Right renal cortex interstitium (tissue), 3 donors: ENCODE results near the gene PKP1. TPM values are rescaled to one million over a fixed set of nuclear protein-coding genes. Genes with fewer than 3 reads are reported as not detected.

Experiments
- DNase-seq, 3 donors: peaks; one replicate each; pipeline ENCODE4 v3.0.0-alpha.2; 2013; ENCODE audit warnings: low read depth in 3 of 3, low spot score in 2 of 3
- polyA plus RNA-seq, 3 donors: library from polyadenylated mRNA; unstranded; fragments of 120-200 nt; gene quantifications; one replicate each; pipeline ENCODE4 v1.2.1, GENCODE V29; 2013; ENCODE audit not compliant: insufficient read length in 3 of 3

The PKP1 gene
- polyA plus RNA-seq, 3 donors, result 0.10 to 0.12 (median 0.11) TPM

- no peak for DNase-seq
Measured at GRCh38 chr1:201259476-201260235, 23.6 kb upstream of the PKP1 start.

GRCh38 chr1:201260236-201260590, 23.1 kb upstream of the PKP1 start:
- DNase-seq, result no peak

- DNase-seq, result no peak
Measured at GRCh38 chr1:201260648-201261311, 22.5 kb upstream of the PKP1 start.

DNA sequence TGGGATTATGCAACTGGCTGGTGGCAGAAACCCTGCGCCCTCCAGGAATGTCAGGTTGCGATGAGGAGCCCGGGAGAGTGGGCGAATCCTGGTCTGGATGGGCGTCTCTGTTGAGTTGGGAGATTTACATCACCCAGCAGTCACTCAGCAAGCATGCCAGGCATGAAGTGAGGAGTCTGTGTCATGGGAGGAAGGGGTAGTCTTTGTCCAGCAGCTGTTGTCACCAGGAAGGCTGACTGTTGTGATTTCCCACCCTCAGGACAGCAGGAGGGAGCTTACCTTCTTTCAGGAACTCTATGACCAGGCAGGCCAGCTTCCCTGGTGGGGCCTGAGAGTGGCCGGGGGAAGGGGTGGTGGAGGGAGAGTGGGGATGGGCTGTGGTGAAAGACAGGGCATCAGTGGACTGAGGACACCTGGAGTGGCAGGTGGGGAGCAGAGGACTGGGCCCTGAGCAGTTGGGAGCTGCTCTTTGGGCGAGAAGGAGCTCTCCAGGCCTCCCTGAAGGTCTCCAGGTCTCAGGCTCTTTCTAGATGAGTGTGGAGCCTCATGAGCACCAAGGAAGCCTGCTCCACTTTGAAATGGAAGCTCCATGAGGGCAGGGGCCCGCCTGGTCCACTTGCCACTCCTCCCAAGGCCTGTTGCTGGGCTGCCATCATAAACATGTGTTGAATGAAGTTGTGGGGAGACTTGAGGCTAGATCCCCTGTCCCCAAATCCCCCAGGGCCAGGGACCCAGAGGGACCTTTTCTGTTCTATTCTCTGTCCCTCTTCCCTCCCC, 21.3 kb upstream of the PKP1 start:
- no peak for DNase-seq

DNA sequence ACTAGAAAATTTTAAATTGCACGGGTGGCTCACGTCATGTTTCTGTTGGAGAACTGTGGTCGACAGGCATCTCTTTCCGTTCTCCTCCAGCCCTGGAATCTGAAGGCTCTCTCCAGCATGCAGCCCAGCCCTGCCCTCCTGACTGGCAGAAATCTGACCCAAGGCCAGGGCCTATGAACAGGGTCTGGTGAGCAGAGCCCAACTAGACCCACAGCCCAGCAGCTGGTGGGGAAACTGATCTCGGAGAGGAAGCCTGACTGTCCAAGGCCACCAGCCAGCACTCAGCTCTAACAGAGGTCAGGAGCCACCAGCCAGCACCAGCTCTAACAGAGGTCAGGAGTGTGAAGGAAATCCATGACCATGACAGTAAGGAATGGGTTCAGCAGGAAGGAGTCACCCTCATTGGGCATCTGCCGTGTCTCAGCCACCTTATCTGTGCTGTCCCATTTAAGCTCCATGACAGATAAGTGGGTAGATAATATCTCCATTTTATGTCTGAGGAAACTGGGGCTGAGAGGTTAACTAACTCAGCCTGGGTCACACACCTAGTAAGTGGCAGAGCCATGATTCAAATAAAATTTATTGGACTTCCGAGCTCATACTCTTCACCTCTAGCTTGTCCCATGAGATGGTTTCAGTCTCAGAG, 20.2 kb upstream of the PKP1 start:
- no peak for DNase-seq

DNA sequence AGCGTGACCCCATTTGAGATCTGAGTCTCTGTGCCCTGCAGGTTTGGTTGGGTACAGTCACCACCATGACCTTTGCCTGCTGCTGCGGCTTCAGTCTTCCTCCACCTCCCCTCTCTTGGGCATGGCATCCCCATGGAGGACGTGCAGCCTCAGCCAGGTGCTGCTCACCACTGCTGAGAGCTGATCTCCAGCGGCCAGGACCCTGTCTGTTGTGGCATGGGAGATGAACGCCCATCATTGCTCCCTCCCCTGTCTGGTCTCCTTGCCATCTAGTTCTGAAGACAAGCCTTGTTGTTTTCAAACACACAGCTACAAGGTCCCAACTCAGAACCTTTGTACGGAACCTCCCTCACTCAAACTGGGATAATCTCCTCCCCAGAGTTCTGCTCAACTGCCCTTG, 19.2 kb upstream of the PKP1 start:
- no peak for DNase-seq

DNA sequence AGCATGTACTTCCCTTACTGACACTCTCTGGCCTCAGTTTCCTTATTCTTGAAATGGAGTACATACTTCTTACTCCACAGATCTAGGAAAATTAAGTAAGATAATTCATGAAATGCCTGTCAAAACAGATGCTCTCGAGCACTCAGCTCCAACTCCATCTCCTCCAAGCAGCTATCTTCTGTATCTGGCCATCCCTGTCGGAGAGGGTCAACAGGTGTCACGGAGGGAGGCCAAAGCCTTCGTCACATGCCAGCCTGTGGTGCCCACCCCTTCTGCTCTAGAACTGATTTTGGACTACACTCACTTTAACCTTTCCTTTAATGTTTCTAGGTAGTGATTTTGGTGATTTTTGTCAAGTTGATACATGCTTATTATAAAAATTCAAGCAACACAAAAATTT, 18.8 kb upstream of the PKP1 start:
- DNase-seq, result no peak

- no peak for DNase-seq
Measured at GRCh38 chr1:201265756-201266155, 17.6 kb upstream of the PKP1 start.

DNA sequence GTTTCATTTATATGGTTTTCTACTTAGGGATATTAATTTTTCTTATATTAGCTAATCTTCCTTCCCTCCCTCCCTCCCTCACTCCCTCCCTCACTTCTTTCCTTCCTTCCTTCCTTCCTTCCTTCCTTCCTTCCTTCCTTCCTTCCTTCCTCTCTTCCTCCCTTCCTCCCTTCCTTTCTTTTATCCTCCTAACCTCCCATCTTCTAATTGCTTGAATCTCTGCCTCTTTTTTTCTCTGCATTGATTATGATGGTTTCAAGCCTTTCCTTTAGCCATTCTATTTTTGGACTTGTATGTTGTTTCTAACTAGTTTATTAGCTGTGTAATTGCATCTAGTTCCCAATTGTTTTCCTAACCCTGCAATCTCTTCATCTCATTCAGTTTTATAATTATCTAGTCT, 17.0 kb upstream of the PKP1 start:
- DNase-seq, result no peak

DNA sequence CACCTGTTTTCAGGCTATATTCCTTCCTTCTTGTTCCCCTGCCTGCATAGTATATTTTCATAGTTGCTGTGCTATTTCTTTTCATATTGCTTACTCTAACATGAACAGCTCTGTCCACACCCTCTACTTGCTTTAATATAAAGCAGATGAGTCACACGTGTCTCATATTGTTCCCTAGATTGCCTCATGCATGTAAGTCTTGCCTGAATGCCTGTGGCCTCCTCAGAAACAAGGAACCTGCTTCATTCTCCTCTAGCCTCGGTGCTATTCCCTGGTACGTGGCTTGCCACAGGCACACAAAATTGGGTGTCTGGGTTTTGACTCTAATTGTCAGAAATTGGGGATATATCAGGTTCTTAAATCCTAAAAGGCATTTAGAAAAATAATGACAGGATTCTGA, 16.5 kb upstream of the PKP1 start:
- no peak for DNase-seq

- DNase-seq, result no peak
Measured at GRCh38 chr1:201267481-201268229, 15.7 kb upstream of the PKP1 start.

- no peak for DNase-seq
Measured at GRCh38 chr1:201268604-201269151, 14.6 kb upstream of the PKP1 start.

GRCh38 chr1:201269281-201269680, 14.0 kb upstream of the PKP1 start:
- DNase-seq, result no peak

DNA sequence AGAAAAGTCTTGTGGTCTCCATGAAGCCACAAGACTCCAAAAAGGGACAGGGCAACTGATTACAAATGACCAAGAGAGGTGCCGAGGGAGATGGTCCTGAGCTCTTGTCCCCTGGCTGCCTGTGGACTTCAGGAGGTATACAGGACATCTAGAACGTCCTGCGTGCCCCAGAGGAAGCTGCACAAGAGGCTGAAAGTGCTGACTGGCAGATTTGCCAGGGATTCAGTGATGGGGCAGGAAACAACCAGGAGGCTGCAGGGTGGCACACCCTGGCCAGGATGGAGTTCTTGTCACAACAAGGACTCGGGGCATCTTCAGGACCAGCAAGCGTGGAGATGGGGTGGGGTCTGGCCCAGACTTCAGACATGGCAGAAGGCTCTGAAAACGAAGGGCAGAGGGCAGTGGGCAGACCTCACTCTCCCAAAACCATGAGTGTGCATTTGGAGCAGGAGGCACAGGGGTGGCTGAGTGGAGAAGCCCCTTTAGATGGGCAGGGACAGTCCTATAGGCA, 13.4 kb upstream of the PKP1 start:
- DNase-seq, result no peak

GRCh38 chr1:201270616-201271390, 12.5 kb upstream of the PKP1 start:
- no peak for DNase-seq

- DNase-seq, result no peak
Measured at GRCh38 chr1:201272799-201273198, 10.5 kb upstream of the PKP1 start.

DNA sequence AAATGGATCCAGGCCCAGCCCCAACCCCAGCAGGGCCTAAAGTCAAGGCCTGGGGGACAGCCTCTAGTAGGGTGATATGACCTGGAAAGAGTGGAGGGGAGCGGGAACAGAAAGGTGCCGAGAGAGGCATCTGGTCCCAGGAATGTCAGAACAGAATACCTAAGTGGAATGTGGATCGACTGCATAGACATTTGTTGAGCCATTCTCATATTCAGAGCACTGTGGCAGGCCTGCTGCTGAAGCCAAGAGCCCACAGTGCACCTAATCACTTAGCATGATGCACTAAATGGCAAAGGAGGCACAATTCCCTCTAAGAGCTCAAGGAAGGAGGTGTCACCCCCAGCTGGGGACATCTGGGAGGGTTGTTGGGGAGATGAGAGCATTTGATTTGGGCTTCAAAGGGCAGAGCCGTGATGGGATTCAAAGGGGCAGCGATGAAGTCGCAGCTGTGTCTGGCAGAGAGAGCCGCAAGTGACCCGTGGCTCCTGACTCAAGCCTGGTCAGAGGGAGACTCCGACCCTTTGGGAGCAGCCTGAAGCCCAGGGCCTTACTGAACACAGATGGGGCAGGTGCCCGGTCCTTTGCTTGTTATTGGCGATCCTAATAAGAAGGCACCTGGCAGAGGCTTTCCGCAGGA, 8.6 kb upstream of the PKP1 start:
- DNase-seq, result no peak

DNA sequence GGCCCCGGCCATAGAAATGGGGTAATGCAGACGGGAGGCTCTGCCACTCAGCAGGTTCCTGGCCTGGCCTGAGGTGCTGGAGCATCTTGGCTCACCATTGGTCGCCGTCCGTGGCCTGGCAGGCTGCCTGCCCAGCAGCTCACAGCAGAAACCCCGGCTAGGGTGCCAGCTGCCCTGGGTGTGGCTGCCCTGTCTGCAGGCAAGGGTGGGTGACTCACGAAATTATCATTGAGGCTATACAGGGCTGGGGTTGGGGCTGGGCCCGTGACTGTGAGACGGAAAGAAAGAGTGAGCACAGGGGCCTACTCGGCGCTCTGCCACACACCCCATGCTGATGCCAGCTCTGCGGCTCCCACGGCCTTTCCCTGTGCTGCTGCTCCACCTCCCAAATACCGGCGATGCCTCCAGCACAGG, 8.0 kb upstream of the PKP1 start:
- no peak for DNase-seq

GRCh38 chr1:201276891-201277290, 6.4 kb upstream of the PKP1 start:
- DNase-seq, result no peak
